ENCODE measurements around the gene UCP3. TPM values are rescaled to one million over a fixed set of nuclear protein-coding genes. Genes with fewer than 3 reads are reported as not detected.

UCP3 gene
- total RNA-seq, 1 donor from 2014 or later, result 5.7 TPM

- DNase-seq (no peak), ATAC-seq (ENCODE audit: low read depth) (no peak)
- H3K27me3 Mint-ChIP-seq, result peaks cover 23% of the 10 kb centered on the region
- no peaks in the 10 kb centered on the region for H3K36me3 Mint-ChIP-seq (ENCODE audit: low read depth)
- TF ChIP-seq, protein P1, sequence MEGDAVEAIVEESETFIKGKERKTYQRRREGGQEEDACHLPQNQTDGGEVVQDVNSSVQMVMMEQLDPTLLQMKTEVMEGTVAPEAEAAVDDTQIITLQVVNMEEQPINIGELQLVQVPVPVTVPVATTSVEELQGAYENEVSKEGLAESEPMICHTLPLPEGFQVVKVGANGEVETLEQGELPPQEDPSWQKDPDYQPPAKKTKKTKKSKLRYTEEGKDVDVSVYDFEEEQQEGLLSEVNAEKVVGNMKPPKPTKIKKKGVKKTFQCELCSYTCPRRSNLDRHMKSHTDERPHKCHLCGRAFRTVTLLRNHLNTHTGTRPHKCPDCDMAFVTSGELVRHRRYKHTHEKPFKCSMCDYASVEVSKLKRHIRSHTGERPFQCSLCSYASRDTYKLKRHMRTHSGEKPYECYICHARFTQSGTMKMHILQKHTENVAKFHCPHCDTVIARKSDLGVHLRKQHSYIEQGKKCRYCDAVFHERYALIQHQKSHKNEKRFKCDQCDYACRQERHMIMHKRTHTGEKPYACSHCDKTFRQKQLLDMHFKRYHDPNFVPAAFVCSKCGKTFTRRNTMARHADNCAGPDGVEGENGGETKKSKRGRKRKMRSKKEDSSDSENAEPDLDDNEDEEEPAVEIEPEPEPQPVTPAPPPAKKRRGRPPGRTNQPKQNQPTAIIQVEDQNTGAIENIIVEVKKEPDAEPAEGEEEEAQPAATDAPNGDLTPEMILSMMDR (IDR thresholded peaks at IDR 0.05), result no peak
- peak overlapping the region; percentile 46 for H3K4me3 Mint-ChIP-seq
- ChIA-PET POLR2A (interaction anchor here (1.1 kb wide), 1 partner anchor 13 kb away, joined by 3 read pairs; no protein-coding TSS in a partner anchor), CTCF (no interaction called here)
- H3K9me3 Mint-ChIP-seq, result no peaks in the 10 kb centered on the region
- intact Hi-C loops (cut with micrococcal nuclease), result no loop called here
- no peak overlapping the region for H3K27ac Mint-ChIP-seq
- peaks cover 6% of the 10 kb centered on the region for H3K4me1 Mint-ChIP-seq
These were observed 51.8 kb downstream of the UCP3 start for GRCh38 chr11:73956876-73957653.

GRCh38 chr11:73951797-73952196 lies 57.1 kb downstream of the UCP3 start:
- ChIA-PET POLR2A (no interaction called here), CTCF (no interaction called here)
- Mint-ChIP-seq H3K27me3 (peaks cover 10% of the 10 kb centered on the region), H3K4me3 (no peak overlapping the region), H3K36me3 (ENCODE audit: low read depth) (no peaks in the 10 kb centered on the region), H3K9me3 (no peaks in the 10 kb centered on the region), H3K27ac (no peak overlapping the region), H3K4me1 (no peaks in the 10 kb centered on the region)
- TF ChIP-seq, protein P1 (IDR thresholded peaks at IDR 0.05), result no peak
- DNase-seq (no peak), ATAC-seq (ENCODE audit: low read depth) (no peak)
- intact Hi-C loops (cut with micrococcal nuclease), result no loop called here

GRCh38 chr11:73950869-73951710 lies 57.8 kb downstream of the UCP3 start, which contains the start of gene DNAJB13:
Gene DNAJB13, plus strand, starts transcription at chr11:73951026. Its CDS starts 44 bp downstream, at chr11:73951070.
- H3K36me3 Mint-ChIP-seq (ENCODE audit: low read depth), result no peaks in the 10 kb centered on the region
- no peak within 1 kb of the TSS for H3K4me3 Mint-ChIP-seq
- H3K4me1 Mint-ChIP-seq, result no peaks in the 10 kb centered on the region
- intact Hi-C loops (cut with micrococcal nuclease), result no loop called here
- H3K27me3 Mint-ChIP-seq, result peaks cover 4% of the 10 kb centered on the region
- peaks cover 2% of the 10 kb centered on the region for H3K9me3 Mint-ChIP-seq
- TF ChIP-seq, protein P1 (IDR thresholded peaks at IDR 0.05), result no peak
- CTCF ChIA-PET, result no interaction called here
- ATAC-seq (ENCODE audit: low read depth) (peak; percentile 64), DNase-seq (no peak)
- H3K27ac Mint-ChIP-seq, result no peak within 1 kb of the TSS
- POLR2A ChIA-PET, result no interaction called here

Other genes starting within 250 kb of the UCP3 start
- gene RAB6A, start 248.0 kb downstream of the UCP3 start, total RNA-seq, result 53.3 and 61.0 TPM in 2 replicates
- 38.3 and 40.6 TPM in 2 replicates for gene MRPL48, start 221.2 kb downstream of the UCP3 start, total RNA-seq
- 75.9 and 79.8 TPM in 2 replicates for gene COA4, start 132.2 kb downstream of the UCP3 start, total RNA-seq
- gene PAAF1, start 132.1 kb downstream of the UCP3 start, total RNA-seq, result 19.6 and 20.2 TPM in 2 replicates
- gene DNAJB13, start 58.1 kb downstream of the UCP3 start, total RNA-seq, result not detected in 2 replicates
- 424 and 458 TPM in 2 replicates for gene UCP2, start 26.2 kb downstream of the UCP3 start, total RNA-seq
- 36.2 and 50.3 TPM in 2 replicates for gene C2CD3, start 161.9 kb upstream of the UCP3 start, total RNA-seq
- 12.4 and 17.3 TPM in 2 replicates for gene PPME1, start 162.2 kb upstream of the UCP3 start, total RNA-seq